HG03039 (cell line): ENCODE results near the gene GLDN.
"Not testable (repeated sequence)": the region's sequence is repeated elsewhere in the genome, so short reads cannot be mapped to it uniquely, and the experiment has no call there.

Experiments
- ATAC-seq: cut with Tn5 transposase; IDR thresholded peaks from one replicate; pipeline ENCODE4 v1.9.1; 2021; ENCODE audit warnings: mild to moderate bottlenecking, moderate library complexity; ENCODE audit not compliant: unreplicated experiment

GLDN gene

GRCh38 chr15:51443282-51443914 is 101.9 kb downstream of the GLDN start:
- no peak for ATAC-seq

DNA sequence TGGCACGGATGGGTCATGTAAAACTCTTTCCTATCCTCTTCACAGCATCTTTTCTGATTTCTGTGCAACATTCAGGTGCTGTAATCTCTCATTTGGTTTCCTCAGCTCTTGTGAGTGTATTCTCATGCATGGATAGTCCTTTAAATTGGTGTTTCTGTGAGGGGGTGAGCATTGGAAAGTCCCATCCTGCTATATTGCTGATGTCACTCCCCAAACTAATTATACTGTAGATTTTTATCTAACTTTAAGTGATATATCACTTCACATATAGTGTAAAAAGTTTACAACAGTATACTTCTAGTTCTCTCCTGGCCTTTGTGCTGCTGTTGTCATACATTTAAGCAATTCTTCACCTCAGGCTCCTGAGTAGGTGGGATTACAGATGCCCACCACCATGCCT is 102.7 kb downstream of the GLDN start:
- ATAC-seq, result no peak

DNA sequence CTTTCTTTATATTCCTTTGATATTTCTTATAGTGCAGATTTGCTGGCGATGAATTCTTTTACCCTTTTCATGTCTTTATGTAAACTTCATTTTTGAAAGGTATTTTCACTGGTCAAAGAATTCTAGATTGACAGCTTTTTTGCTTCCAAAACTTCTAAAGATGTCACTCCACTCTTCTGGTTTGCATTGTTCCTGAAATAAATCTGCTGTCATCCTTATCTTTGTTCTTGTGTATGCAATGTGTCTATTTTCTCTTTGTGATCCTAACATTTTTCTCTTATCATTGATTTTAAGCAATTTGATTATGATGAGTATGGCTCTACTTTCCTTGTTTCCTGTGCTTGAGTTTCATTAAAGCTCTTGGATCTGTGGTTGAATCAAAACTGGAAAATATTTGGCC is 103.4 kb downstream of the GLDN start:
- ATAC-seq, result no peak

DNA sequence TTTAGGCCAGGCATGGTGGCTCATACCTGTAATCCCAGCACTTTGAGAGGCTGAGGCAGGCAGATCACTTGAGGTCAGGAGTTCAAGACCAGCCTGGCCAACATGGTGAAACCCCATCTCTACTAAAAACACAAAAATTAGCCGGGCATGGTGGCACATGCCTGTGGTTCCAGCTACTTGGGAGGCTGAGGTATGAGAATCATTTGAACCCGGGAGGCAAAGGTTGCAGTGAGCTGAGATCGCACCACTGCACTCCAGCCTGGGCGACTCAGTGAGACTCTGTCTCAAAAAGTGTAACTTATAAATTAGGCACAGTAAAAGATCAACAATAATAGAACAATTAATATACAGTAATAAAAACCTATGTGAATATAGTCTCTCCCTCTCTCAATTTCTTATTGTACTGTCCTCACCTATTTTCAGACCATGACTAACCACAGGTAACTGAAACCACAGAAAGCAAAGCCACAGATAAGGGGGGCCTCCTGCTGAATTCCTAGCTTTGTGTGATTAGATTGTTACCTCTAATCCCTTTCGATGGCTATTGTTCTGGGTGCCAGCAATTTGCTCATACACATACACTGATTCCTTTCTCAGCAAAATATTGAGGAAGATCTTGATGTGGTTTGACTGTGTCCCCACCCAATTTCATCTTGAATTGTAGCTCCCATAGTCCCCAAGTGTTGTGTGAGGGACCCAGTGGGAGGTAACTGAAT is 104.7 kb downstream of the GLDN start:
- not testable (repeated sequence) for ATAC-seq

- no peak for ATAC-seq
These were observed 106.6 kb downstream of the GLDN start for GRCh38 chr15:51447855-51448621.

GRCh38 chr15:51448622-51449399 is 107.4 kb downstream of the GLDN start:
- ATAC-seq, result no peak

- ATAC-seq, result no peak
These were observed 108.5 kb downstream of the GLDN start for GRCh38 chr15:51450001-51450400.
